ENCODE results near the gene BCHE.

DNA sequence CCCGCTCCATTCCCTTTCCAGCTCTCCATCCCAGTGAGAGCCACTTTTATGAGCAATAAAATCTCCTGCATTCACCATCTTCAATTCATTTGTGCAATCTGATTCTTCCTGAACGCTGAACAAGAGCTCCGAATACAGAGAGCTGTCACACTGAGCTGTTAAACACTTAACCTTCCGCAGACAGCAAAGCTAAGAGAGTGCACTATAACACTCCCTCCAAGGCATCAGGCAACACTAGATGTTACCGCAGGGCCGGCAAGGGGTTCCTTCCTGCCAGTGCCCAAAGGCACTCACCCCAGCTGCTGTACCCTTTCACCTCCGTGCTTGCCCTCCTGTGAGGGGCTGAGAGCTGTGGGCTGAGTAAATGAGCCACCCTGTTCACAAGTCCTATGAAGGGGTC lies 85.6 kb downstream of the BCHE start:
- TF ChIP-seq, protein P1, sequence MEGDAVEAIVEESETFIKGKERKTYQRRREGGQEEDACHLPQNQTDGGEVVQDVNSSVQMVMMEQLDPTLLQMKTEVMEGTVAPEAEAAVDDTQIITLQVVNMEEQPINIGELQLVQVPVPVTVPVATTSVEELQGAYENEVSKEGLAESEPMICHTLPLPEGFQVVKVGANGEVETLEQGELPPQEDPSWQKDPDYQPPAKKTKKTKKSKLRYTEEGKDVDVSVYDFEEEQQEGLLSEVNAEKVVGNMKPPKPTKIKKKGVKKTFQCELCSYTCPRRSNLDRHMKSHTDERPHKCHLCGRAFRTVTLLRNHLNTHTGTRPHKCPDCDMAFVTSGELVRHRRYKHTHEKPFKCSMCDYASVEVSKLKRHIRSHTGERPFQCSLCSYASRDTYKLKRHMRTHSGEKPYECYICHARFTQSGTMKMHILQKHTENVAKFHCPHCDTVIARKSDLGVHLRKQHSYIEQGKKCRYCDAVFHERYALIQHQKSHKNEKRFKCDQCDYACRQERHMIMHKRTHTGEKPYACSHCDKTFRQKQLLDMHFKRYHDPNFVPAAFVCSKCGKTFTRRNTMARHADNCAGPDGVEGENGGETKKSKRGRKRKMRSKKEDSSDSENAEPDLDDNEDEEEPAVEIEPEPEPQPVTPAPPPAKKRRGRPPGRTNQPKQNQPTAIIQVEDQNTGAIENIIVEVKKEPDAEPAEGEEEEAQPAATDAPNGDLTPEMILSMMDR (IDR thresholded peaks at IDR 0.05) = no peak
- TF ChIP-seq POLR2AphosphoS5 (IDR thresholded peaks at IDR 0.05; ENCODE audit: insufficient read depth in 1 of 2, low read depth in 1 of 2) (no peak), POLR2A (IDR thresholded peaks at IDR 0.05) (no peak)

Measured in vagina (tissue), 2 donors.